ENCODE measurements around the gene PDZD7. TPM values are rescaled to one million over a fixed set of nuclear protein-coding genes. Genes with fewer than 3 reads are reported as not detected.
"Not testable (repeated sequence)": the region's sequence is repeated elsewhere in the genome, so short reads cannot be mapped to it uniquely, and the experiment has no call there.

The PDZD7 gene
- total RNA-seq, 2 experiments from 2014 or later = 1.7 to 3.1 TPM

- Mint-ChIP-seq H3K27me3 (no peaks in the 10 kb centered on the region), H3K27ac (no peak overlapping the region), H3K9me3 (no peaks in the 10 kb centered on the region), H3K4me1 (ENCODE audit: low read depth) (no peaks in the 10 kb centered on the region), H3K36me3 (ENCODE audit: low read depth) (peaks cover 38% of the 10 kb centered on the region), H3K4me3 (no peak overlapping the region)
- Histone ChIP-seq H3K36me3 (ENCODE audit: insufficient read depth, low read length) (peaks cover 23% of the 10 kb centered on the region), H3K9me3 (ENCODE audit: control insufficient read depth in 1 of 2, insufficient read depth in 1 of 2, low read length in 2 of 2) (no peaks in the 10 kb centered on the region), H3K27me3 (ENCODE audit: control insufficient read depth in 1 of 2, insufficient read depth in 2 of 2, low read length in 2 of 2) (no peaks in the 10 kb centered on the region), H3K4me3 (ENCODE audit: low read length) (no peak overlapping the region), H3K4me1 (ENCODE audit: insufficient read depth, low read length) (no peaks in the 10 kb centered on the region), H3K27ac (ENCODE audit: low read depth in 1 of 2, low read length in 2 of 2) (no peak overlapping the region)
- ChIA-PET CTCF (no interaction called here), POLR2A (no interaction called here)
- DNase-seq = no peak
- ATAC-seq (ENCODE audit: poor library complexity) = no peak
- TF ChIP-seq, protein P1, sequence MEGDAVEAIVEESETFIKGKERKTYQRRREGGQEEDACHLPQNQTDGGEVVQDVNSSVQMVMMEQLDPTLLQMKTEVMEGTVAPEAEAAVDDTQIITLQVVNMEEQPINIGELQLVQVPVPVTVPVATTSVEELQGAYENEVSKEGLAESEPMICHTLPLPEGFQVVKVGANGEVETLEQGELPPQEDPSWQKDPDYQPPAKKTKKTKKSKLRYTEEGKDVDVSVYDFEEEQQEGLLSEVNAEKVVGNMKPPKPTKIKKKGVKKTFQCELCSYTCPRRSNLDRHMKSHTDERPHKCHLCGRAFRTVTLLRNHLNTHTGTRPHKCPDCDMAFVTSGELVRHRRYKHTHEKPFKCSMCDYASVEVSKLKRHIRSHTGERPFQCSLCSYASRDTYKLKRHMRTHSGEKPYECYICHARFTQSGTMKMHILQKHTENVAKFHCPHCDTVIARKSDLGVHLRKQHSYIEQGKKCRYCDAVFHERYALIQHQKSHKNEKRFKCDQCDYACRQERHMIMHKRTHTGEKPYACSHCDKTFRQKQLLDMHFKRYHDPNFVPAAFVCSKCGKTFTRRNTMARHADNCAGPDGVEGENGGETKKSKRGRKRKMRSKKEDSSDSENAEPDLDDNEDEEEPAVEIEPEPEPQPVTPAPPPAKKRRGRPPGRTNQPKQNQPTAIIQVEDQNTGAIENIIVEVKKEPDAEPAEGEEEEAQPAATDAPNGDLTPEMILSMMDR (IDR thresholded peaks at IDR 0.05) = no peak
- intact Hi-C loops (cut with DNase I, micrococcal nuclease) = no loop called here
Observed at GRCh38 chr10:100977436-100977835, 53.5 kb downstream of the PDZD7 start.

- no peak overlapping the region for H3K27ac Mint-ChIP-seq
- H3K36me3 Mint-ChIP-seq (ENCODE audit: low read depth) = peaks cover 33% of the 10 kb centered on the region
- no peaks in the 10 kb centered on the region for H3K9me3 Mint-ChIP-seq
- Histone ChIP-seq H3K4me1 (ENCODE audit: insufficient read depth, low read length) (no peaks in the 10 kb centered on the region), H3K4me3 (ENCODE audit: low read length) (no peak overlapping the region), H3K27ac (ENCODE audit: low read depth in 1 of 2, low read length in 2 of 2) (no peak overlapping the region), H3K9me3 (ENCODE audit: control insufficient read depth in 1 of 2, insufficient read depth in 1 of 2, low read length in 2 of 2) (no peaks in the 10 kb centered on the region), H3K27me3 (ENCODE audit: control insufficient read depth in 1 of 2, insufficient read depth in 2 of 2, low read length in 2 of 2) (no peaks in the 10 kb centered on the region), H3K36me3 (ENCODE audit: insufficient read depth, low read length) (peaks cover 23% of the 10 kb centered on the region)
- intact Hi-C loops (cut with DNase I, micrococcal nuclease) = no loop called here
- no peaks in the 10 kb centered on the region for H3K4me1 Mint-ChIP-seq (ENCODE audit: low read depth)
- TF ChIP-seq, protein P1 (IDR thresholded peaks at IDR 0.05) = no peak
- POLR2A ChIA-PET = no interaction called here
- no peak overlapping the region for H3K4me3 Mint-ChIP-seq
- CTCF ChIA-PET = no interaction called here
- H3K27me3 Mint-ChIP-seq = no peaks in the 10 kb centered on the region
- DNase-seq (no peak), ATAC-seq (ENCODE audit: poor library complexity) (no peak)
Observed at GRCh38 chr10:100976906-100977305, 54.0 kb downstream of the PDZD7 start.

- H3K27me3 Mint-ChIP-seq; H3K9me3 ChIP-seq (ENCODE audit: control insufficient read depth in 1 of 2, insufficient read depth in 1 of 2, low read length in 2 of 2); H3K27ac ChIP-seq (ENCODE audit: low read depth in 1 of 2, low read length in 2 of 2); H3K27me3 ChIP-seq (ENCODE audit: control insufficient read depth in 1 of 2, insufficient read depth in 2 of 2, low read length in 2 of 2); CTCF ChIA-PET; H3K4me1 Mint-ChIP-seq (ENCODE audit: low read depth); ATAC-seq (ENCODE audit: poor library complexity); H3K4me3 ChIP-seq (ENCODE audit: low read length); H3K27ac Mint-ChIP-seq; DNase-seq; intact Hi-C loops (cut with DNase I, micrococcal nuclease); H3K4me1 ChIP-seq (ENCODE audit: insufficient read depth, low read length); H3K9me3 Mint-ChIP-seq; H3K36me3 ChIP-seq (ENCODE audit: insufficient read depth, low read length); POLR2A ChIA-PET; H3K4me3 Mint-ChIP-seq: not testable (repeated sequence)
- peaks cover 20% of the 10 kb centered on the region for H3K36me3 Mint-ChIP-seq (ENCODE audit: low read depth)
Observed at GRCh38 chr10:100975397-100975796, 55.5 kb downstream of the PDZD7 start.

GRCh38 chr10:100972904-100973535, 57.9 kb downstream of the PDZD7 start:
- Mint-ChIP-seq H3K4me1 (ENCODE audit: low read depth) (peaks cover 21% of the 10 kb centered on the region), H3K36me3 (ENCODE audit: low read depth) (peaks cover 9% of the 10 kb centered on the region), H3K4me3 (no peak overlapping the region), H3K27me3 (no peaks in the 10 kb centered on the region), H3K9me3 (no peaks in the 10 kb centered on the region), H3K27ac (no peak overlapping the region)
- DNase-seq = no peak
- Histone ChIP-seq H3K27ac (ENCODE audit: low read depth in 1 of 2, low read length in 2 of 2) (no peak overlapping the region), H3K4me3 (ENCODE audit: low read length) (no peak overlapping the region), H3K36me3 (ENCODE audit: insufficient read depth, low read length) (no peaks in the 10 kb centered on the region), H3K27me3 (ENCODE audit: control insufficient read depth in 1 of 2, insufficient read depth in 2 of 2, low read length in 2 of 2) (no peaks in the 10 kb centered on the region), H3K4me1 (ENCODE audit: insufficient read depth, low read length) (peaks cover 20% of the 10 kb centered on the region), H3K9me3 (ENCODE audit: control insufficient read depth in 1 of 2, insufficient read depth in 1 of 2, low read length in 2 of 2) (no peaks in the 10 kb centered on the region)
- intact Hi-C loops (cut with DNase I, micrococcal nuclease) = no loop called here
- ChIA-PET POLR2A (no interaction called here), CTCF (no interaction called here)
- TF ChIP-seq, protein P1 (IDR thresholded peaks at IDR 0.05) = no peak
- no peak for ATAC-seq (ENCODE audit: poor library complexity)

All from CD4-positive, alpha-beta T cell (primary cell).